GDM1 (cell line): ENCODE data around the gene ADA.
"Not testable (repeated sequence)": the region's sequence is repeated elsewhere in the genome, so short reads cannot be mapped to it uniquely, and the experiment has no call there.

Experiments
- DNase-seq: peaks from one replicate; lab custom pipeline; 2025; lab: John Stamatoyannopoulos, UW

Gene ADA

GRCh38 chr20:44678990-44679611 is 27.6 kb upstream of the ADA start:
- DNase-seq = no peak

- DNase-seq = peak; percentile 41
Observed at GRCh38 chr20:44678242-44678641, 26.7 kb upstream of the ADA start.

- DNase-seq = not testable (repeated sequence)
Observed at GRCh38 chr20:44672318-44672902, 20.9 kb upstream of the ADA start.

GRCh38 chr20:44671541-44671940 is 20.0 kb upstream of the ADA start:
- peak; percentile 58 for DNase-seq

GRCh38 chr20:44670851-44671250 is 19.4 kb upstream of the ADA start:
- not testable (repeated sequence) for DNase-seq

GRCh38 chr20:44666066-44666465 is 14.6 kb upstream of the ADA start:
- DNase-seq = no peak

- peak; percentile 18 for DNase-seq
Observed at GRCh38 chr20:44664131-44664530, 12.6 kb upstream of the ADA start.

- no peak for DNase-seq
Observed at GRCh38 chr20:44662261-44662660, 10.8 kb upstream of the ADA start.

- DNase-seq = no peak
Observed at GRCh38 chr20:44660581-44660980, 9.1 kb upstream of the ADA start.

GRCh38 chr20:44659931-44660330 is 8.4 kb upstream of the ADA start:
- no peak for DNase-seq

- no peak for DNase-seq
Observed at GRCh38 chr20:44658810-44659209, 7.3 kb upstream of the ADA start.

- DNase-seq = no peak
Observed at GRCh38 chr20:44657875-44658274, 6.4 kb upstream of the ADA start.

GRCh38 chr20:44656448-44656847 is 4.9 kb upstream of the ADA start:
- DNase-seq = no peak

- not testable (repeated sequence) for DNase-seq
Observed at GRCh38 chr20:44654210-44654609, 2.7 kb upstream of the ADA start.

GRCh38 chr20:44653546-44653945 is 2.0 kb upstream of the ADA start:
- no peak for DNase-seq

GRCh38 chr20:44651434-44651683 is 140 bp downstream of the ADA start:
- DNase-seq = no peak

GRCh38 chr20:44650771-44651433 is 597 bp downstream of the ADA start:
- no peak for DNase-seq

- no peak for DNase-seq
Observed at GRCh38 chr20:44649976-44650375, 1.5 kb downstream of the ADA start.

GRCh38 chr20:44649126-44649525 is 2.4 kb downstream of the ADA start:
- no peak for DNase-seq

- DNase-seq = no peak
Observed at GRCh38 chr20:44648579-44648978, 2.9 kb downstream of the ADA start.

- DNase-seq = no peak
Observed at GRCh38 chr20:44648068-44648467, 3.4 kb downstream of the ADA start.

GRCh38 chr20:44646641-44647274 is 4.7 kb downstream of the ADA start:
- peak; percentile 22 for DNase-seq

GRCh38 chr20:44646023-44646640 is 5.4 kb downstream of the ADA start:
- DNase-seq = peak; percentile 88
